Fibroblast of mammary gland (primary cell): Measurements from ENCODE around the gene SDHAF1.

Experiments used
- DNase-seq: peaks from one replicate; pipeline ENCODE4 v3.0.0-alpha.2; 2010; ENCODE audit warnings: low read depth
- H3K4me3 ChIP-seq: 2 replicates; pipeline ENCODE4 v1.5.1; 2011; ENCODE audit warnings: low read depth, mild to moderate bottlenecking, low read length, moderate library complexity; ENCODE audit not compliant: control insufficient read depth
- TF ChIP-seq, protein P1 (sequence below): conservative IDR thresholded peaks from 2 replicates; pipeline ENCODE4 v1.5.1; 2011; ENCODE audit warnings: low read depth, low read length, inconsistent platforms; ENCODE audit not compliant: control insufficient read depth, insufficient read depth

SDHAF1 gene

DNA sequence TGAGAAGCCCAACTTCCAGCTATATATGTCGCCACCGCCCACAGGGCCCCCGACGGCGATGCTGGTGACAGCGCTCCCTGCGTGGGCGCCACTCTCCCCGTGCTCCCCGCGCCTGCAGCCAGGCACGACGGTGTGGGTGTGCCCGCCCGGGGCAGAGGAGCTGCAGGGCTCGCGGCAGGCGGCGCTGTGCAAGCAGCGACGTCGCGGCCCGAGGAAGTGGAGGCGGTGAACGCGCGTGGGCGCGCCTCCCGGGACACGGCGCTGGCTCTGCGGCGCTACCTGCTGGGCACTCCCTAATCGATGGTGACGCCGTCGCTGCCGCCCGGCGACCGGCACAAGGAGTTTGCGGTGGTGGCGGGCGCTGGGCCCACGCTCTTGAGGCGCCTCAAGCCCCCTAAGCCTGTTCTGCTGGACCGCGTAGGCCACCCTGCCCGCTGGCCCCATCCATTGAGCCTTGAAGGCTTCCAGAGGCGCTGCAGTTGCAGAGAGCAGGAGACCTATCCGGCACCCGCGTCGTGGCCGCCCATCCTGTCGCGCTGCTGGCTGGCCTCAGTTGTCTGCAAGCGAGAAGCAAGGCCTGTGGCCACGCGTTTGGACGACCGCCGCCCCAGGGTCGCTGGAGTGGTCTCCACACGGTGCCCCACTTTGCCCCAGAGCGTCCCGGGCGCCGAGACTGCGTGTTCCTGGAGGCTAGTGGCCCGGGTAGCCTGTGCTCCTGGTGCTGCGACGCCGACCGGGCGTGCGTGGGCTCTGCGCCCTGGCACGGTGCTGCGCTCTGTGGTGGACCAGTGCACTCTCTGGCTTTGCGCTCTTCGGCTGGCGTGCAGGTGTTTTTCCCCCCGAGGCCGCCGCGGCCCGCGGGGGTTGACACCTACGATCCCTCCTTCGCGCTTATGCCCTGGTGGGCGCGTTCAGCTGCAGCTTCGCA lies 35.7 kb upstream of the SDHAF1 start:
- H3K4me3 ChIP-seq, result no peak overlapping the region
- DNase-seq, result no peak
- TF ChIP-seq, protein P1, sequence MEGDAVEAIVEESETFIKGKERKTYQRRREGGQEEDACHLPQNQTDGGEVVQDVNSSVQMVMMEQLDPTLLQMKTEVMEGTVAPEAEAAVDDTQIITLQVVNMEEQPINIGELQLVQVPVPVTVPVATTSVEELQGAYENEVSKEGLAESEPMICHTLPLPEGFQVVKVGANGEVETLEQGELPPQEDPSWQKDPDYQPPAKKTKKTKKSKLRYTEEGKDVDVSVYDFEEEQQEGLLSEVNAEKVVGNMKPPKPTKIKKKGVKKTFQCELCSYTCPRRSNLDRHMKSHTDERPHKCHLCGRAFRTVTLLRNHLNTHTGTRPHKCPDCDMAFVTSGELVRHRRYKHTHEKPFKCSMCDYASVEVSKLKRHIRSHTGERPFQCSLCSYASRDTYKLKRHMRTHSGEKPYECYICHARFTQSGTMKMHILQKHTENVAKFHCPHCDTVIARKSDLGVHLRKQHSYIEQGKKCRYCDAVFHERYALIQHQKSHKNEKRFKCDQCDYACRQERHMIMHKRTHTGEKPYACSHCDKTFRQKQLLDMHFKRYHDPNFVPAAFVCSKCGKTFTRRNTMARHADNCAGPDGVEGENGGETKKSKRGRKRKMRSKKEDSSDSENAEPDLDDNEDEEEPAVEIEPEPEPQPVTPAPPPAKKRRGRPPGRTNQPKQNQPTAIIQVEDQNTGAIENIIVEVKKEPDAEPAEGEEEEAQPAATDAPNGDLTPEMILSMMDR, result no peak

- no peak overlapping the region for H3K4me3 ChIP-seq
- DNase-seq, result no peak
- TF ChIP-seq, protein P1, result no peak
These were observed 35.0 kb upstream of the SDHAF1 start for GRCh38 chr19:35959968-35960320.

DNA sequence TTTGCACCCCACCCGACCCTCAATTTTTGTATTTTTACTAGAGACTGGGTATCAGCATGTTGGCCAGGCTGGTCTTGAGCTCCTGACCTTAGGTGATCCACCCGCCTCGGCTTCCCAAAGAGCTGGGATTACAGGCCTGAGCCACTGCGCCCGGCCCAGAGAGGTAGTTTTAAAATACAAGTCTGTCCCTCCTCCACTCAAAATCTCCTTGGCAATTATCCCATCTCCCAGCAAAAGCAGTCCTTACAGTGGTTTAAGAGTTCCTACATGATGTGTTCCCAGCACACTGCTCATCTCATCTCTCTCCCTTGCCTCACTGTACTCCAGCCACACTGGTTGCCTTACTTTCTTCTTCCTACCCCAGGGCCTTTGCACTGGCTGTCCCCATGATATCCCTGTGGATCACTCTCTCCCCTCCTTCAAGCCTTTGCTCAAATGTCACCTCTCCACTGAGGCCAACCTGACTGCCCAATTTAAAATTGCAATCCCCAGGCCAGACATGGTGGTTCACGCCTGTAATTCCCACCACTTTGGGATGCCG lies 34.5 kb upstream of the SDHAF1 start:
- H3K4me3 ChIP-seq, result no peak overlapping the region
- TF ChIP-seq, protein P1, result no peak
- no peak for DNase-seq

DNA sequence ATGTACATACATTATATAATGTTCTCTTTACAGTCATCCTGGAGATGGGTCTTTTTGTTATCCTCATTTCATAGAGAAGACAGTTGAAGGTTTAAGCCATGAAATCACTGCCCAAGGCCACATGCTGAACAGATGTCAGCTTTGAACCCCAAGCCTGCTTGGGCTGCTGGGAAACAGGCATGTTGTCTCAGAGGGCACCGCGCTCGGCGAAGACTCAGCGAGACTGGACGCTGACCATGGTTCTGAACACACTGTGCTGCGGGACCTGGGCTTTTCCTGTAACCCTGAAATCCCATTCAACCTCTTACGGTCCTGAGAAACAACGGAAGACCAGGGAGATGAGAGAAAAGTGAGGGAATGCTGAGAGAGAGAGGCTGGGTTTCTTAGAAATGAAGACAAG lies 31.5 kb upstream of the SDHAF1 start:
- DNase-seq, result peak; percentile 64
- TF ChIP-seq, protein P1, result no peak
- H3K4me3 ChIP-seq, result no peak overlapping the region

GRCh38 chr19:35966771-35967170 lies 28.2 kb upstream of the SDHAF1 start:
- TF ChIP-seq, protein P1, result no peak
- DNase-seq, result no peak
- H3K4me3 ChIP-seq, result no peak overlapping the region

GRCh38 chr19:35973487-35973886 lies 21.5 kb upstream of the SDHAF1 start:
- H3K4me3 ChIP-seq, result no peak overlapping the region
- DNase-seq, result no peak
- TF ChIP-seq, protein P1, result no peak
